Measurements from ENCODE around the gene WIPF1.

DNA sequence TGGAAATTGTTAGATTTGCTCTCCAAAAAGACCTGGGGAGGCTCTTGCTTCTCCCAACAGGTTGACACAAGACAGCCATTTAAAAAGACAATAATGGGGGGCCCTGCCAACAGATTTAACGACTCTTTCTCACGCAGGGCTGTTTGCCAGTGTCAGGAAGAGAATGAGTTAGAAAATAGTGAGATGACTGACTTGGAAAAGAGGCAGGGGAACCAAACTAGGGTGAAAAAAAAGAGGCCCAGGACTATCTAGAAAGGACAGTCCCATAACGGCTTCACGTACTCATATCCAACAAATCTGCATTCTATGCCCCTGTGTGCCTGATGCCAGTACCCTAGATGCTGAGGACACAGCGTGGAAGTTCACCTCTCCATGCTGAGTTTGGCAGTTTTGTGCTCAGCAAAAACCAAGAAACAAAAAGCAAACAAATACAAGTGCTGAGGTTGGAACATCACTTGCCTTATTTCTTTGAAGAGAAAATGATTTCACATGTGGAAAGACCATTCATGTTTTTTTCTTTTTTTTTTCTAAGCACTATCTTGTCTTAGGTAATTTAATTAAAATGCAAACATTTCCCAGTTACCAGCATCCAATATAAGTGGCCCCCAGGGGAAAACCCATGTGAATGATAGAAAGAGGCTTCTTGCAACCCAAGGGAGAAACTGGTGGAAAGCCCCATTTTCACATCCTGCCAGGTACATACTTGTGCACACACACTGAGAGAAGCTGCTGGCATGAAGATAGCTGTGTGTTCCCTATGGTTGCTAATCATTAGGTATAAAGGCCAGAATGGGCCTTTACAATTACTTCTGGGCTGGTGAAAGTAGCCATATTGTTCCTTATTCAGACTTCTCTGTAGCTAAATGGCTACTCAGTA lies 10.6 kb upstream of the WIPF1 start:
- TF ChIP-seq, protein P1, sequence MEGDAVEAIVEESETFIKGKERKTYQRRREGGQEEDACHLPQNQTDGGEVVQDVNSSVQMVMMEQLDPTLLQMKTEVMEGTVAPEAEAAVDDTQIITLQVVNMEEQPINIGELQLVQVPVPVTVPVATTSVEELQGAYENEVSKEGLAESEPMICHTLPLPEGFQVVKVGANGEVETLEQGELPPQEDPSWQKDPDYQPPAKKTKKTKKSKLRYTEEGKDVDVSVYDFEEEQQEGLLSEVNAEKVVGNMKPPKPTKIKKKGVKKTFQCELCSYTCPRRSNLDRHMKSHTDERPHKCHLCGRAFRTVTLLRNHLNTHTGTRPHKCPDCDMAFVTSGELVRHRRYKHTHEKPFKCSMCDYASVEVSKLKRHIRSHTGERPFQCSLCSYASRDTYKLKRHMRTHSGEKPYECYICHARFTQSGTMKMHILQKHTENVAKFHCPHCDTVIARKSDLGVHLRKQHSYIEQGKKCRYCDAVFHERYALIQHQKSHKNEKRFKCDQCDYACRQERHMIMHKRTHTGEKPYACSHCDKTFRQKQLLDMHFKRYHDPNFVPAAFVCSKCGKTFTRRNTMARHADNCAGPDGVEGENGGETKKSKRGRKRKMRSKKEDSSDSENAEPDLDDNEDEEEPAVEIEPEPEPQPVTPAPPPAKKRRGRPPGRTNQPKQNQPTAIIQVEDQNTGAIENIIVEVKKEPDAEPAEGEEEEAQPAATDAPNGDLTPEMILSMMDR (IDR thresholded peaks at IDR 0.05 in 4 of 5, conservative IDR thresholded peaks at IDR 0.05 in 1 of 5): no peak
- no peak for TF ChIP-seq POLR2A (IDR thresholded peaks at IDR 0.05)
